Activated T-cell treated with anti-CD3 and anti-CD28 coated beads, Interleukin-2, amount 50 U/mL, for 24 hours (primary cell): ENCODE data around the gene ZNF320.
A peak's percentile ranks its signal among the peaks of the same experiment; 100 is the strongest.
"Not testable (repeated sequence)": the region's sequence is repeated elsewhere in the genome, so short reads cannot be mapped to it uniquely, and the experiment has no call there.

Experiments used
- DNase-seq: peaks from one replicate; pipeline ENCODE4 v3.0.0-alpha.2; 2020
- H3K27ac Mint-ChIP-seq: 2 replicates; pipeline ENCODE4 v1.8.0; 2020; ENCODE audit warnings: mild to moderate bottlenecking, mixed read lengths
- H3K27me3 Mint-ChIP-seq: 2 replicates; pipeline ENCODE4 v1.8.0; 2020; ENCODE audit warnings: mixed read lengths
- H3K36me3 Mint-ChIP-seq: 2 replicates; pipeline ENCODE4 v1.8.0; 2020; ENCODE audit warnings: low read depth, mixed read lengths
- H3K4me1 Mint-ChIP-seq: 2 replicates; pipeline ENCODE4 v1.8.0; 2020; ENCODE audit warnings: low read depth, mixed read lengths
- H3K4me3 Mint-ChIP-seq: 2 replicates; pipeline ENCODE4 v1.8.0; 2020; ENCODE audit warnings: mild to moderate bottlenecking, moderate library complexity, mixed read lengths
- H3K9me3 Mint-ChIP-seq: 2 replicates; pipeline ENCODE4 v1.8.0; 2020; ENCODE audit warnings: mixed read lengths

Gene ZNF320

DNA sequence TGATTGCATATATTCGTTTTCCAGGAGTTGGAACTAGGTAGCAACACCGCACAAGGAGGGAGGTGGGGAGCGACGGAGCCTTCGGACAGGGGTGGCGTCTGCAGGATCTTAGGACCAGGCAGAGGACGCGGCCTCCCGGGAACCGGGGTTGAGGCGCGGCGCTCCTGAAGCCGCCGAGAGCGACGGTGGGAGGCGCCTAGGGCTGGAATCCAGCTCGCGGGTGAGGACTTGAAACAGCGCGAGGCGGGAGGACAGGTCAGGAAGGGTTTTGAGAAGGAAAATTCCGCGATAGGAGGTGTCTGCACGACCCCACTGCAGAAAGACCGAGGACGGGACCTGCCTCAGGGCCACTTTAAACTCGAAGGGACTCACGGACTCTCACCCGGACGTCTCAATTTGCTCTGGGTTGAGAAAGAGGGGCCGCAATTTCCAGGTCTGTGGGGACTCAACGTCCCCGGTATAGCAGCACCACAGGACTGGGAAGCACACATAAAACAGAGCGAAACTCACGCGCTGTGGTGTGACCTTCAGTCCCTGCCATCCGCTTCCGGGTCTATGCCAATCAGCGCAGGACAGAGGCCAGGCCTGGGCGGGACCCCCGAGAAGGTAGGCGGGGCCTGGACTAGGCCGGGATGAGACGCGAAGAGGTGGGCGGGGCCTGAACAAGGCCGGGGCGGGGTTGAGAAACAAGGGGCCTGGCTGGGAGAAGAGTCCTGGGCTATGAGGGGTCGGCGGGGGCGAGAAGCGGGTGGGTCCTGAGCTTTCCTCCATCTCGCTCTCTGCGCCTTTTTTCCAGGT lies at the start of gene ZNF320:
ZNF320 (minus strand) TSS at position 498 of the 798 bp plus-strand sequence. CDS start 7,380 bp downstream, outside the sequence.
- Mint-ChIP-seq H3K9me3 (peaks cover 16% of the 10 kb centered on the region), H3K27ac (peak within 1 kb of the TSS; percentile 92), H3K4me1 (peaks cover 19% of the 10 kb centered on the region), H3K27me3 (no peaks in the 10 kb centered on the region), H3K4me3 (peak within 1 kb of the TSS; percentile 87), H3K36me3 (peaks cover 55% of the 10 kb centered on the region)
- peak; percentile 93 for DNase-seq

GRCh38 chr19:52946322-52947310 lies 49.2 kb upstream of the ZNF320 start:
- H3K4me1 Mint-ChIP-seq: peaks cover 10% of the 10 kb centered on the region
- no peak overlapping the region for H3K27ac Mint-ChIP-seq
- no peak for DNase-seq
- peaks cover 44% of the 10 kb centered on the region for H3K9me3 Mint-ChIP-seq
- H3K4me3 Mint-ChIP-seq: no peak overlapping the region
- no peaks in the 10 kb centered on the region for H3K27me3 Mint-ChIP-seq
- peaks cover 57% of the 10 kb centered on the region for H3K36me3 Mint-ChIP-seq

DNA sequence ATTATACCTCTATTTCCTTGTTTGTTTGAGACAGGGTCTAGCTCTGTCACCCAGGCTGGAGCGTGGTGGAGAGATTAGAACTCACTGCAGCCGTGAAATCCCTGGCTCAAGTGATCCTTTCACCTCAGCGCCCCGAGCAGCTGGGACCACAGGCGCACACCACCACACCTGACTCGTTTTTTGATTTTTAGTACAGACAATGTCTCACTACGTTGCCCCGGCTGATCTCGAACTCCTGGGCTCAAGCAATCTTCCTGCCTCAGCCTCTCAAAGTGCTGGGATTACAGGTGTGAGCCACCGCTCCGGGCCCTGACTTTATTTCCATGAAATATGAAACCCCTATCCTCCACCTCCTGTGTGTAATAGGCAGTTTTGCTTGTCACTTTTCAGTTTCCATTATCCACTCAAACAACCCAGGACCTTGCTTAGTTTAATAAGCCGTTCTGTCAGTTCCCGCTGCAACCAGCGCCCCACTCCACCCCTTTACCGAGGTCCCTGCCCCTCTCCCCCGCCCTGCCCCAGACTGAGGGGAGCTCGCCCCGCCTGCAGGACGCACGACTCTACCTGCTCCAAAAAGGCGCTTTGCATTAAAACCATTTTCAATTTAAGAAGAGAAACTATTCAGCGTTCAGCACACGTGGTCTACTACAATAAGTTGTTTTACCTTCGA lies 48.4 kb upstream of the ZNF320 start:
- H3K4me3 Mint-ChIP-seq: no peak overlapping the region
- no peaks in the 10 kb centered on the region for H3K27me3 Mint-ChIP-seq
- DNase-seq: no peak
- no peak overlapping the region for H3K27ac Mint-ChIP-seq
- H3K9me3 Mint-ChIP-seq: peaks cover 41% of the 10 kb centered on the region
- peaks cover 15% of the 10 kb centered on the region for H3K4me1 Mint-ChIP-seq
- peaks cover 56% of the 10 kb centered on the region for H3K36me3 Mint-ChIP-seq

DNA sequence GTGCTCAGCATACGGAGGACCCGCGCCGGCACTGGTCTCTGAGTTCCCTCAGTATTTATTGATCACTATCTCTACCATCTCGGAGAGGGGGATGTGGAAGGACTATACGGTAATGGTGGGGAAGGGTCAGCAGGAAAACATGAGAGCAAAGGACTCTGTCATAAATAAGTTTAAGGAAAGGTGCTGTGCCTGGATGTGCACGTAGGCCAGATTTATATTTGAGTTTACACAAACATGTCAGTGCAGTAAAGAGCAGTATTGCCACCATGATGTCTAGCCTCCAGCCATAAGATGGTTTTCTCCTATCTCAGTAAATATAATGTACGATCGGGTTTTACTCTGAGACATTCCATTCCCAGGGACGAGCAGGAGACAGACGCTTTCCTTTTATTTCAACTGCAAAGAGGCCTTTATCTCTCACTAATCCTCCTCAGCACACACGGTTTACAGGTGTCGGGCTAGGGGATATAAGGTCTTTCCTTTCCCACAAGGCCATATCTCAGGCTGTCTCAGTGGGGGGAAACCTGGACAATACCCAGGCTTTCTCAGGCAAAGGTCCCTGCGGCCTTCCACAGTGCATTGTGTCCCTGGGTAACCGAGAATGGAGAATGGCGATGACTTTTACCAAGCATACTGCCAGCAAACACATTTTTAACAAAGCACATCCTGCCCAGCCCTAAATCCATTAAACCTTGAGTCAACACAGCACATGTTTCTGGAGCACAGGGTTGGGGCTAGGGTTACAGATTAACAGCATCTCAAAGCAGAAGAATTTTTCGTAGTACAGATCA lies 47.5 kb upstream of the ZNF320 start:
- peaks cover 51% of the 10 kb centered on the region for H3K36me3 Mint-ChIP-seq
- H3K4me3 Mint-ChIP-seq, DNase-seq, H3K27ac Mint-ChIP-seq, H3K27me3 Mint-ChIP-seq: not testable (repeated sequence)
- H3K4me1 Mint-ChIP-seq: peaks cover 18% of the 10 kb centered on the region
- H3K9me3 Mint-ChIP-seq: peaks cover 32% of the 10 kb centered on the region

- no peak overlapping the region for H3K4me3 Mint-ChIP-seq
- no peak overlapping the region for H3K27ac Mint-ChIP-seq
- no peak for DNase-seq
- H3K4me1 Mint-ChIP-seq: peaks cover 18% of the 10 kb centered on the region
- no peaks in the 10 kb centered on the region for H3K27me3 Mint-ChIP-seq
- peaks cover 47% of the 10 kb centered on the region for H3K36me3 Mint-ChIP-seq
- H3K9me3 Mint-ChIP-seq: peaks cover 26% of the 10 kb centered on the region
These were observed 46.6 kb upstream of the ZNF320 start for GRCh38 chr19:52943884-52944643.

DNA sequence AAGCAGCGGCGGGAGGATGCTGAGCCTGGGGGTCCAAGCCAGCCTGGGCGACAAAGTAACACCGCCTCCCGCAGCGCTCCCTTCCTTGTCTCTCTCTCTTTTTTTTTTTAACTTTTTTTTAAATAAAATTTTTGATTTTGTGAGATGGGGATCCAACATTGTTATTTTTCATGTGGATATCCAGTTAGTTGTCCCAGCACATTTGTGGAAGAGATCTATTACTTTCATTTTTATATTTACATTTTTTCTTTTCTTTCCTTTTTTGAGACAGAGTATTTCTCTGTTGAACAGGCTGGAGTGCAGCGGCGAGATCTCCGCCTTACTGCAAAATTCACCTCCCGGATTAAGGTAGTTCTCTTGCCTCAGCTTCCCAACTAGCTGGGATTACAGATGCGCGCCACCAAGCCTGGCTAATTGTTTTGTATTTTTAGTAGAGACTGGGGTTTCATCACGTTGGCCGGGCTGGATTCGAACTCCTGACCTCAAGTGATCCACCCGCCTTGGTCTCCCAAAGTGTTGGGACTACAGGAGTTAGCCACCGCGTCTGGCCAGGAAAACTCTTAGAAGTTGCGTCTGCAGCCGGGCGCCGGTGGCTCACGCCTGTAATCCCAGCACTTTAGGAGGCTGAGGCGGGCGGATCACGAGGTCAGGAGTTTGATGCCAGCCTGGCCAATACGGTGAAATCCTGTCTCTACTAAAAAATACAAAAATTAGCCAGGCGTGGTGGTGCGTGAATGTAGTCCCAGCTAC lies 45.9 kb upstream of the ZNF320 start:
- H3K9me3 Mint-ChIP-seq: peaks cover 32% of the 10 kb centered on the region
- peaks cover 54% of the 10 kb centered on the region for H3K36me3 Mint-ChIP-seq
- no peak overlapping the region for H3K27ac Mint-ChIP-seq
- DNase-seq: no peak
- no peaks in the 10 kb centered on the region for H3K27me3 Mint-ChIP-seq
- peaks cover 24% of the 10 kb centered on the region for H3K4me1 Mint-ChIP-seq
- H3K4me3 Mint-ChIP-seq: peak overlapping the region; percentile 88

GRCh38 chr19:52942386-52943133 lies 45.1 kb upstream of the ZNF320 start:
- Mint-ChIP-seq H3K27me3 (no peaks in the 10 kb centered on the region), H3K9me3 (peaks cover 33% of the 10 kb centered on the region), H3K4me1 (peaks cover 24% of the 10 kb centered on the region), H3K27ac (peak overlapping the region; percentile 90), H3K36me3 (peaks cover 52% of the 10 kb centered on the region), H3K4me3 (peak overlapping the region; percentile 88)
- DNase-seq: peak; percentile 97

DNA sequence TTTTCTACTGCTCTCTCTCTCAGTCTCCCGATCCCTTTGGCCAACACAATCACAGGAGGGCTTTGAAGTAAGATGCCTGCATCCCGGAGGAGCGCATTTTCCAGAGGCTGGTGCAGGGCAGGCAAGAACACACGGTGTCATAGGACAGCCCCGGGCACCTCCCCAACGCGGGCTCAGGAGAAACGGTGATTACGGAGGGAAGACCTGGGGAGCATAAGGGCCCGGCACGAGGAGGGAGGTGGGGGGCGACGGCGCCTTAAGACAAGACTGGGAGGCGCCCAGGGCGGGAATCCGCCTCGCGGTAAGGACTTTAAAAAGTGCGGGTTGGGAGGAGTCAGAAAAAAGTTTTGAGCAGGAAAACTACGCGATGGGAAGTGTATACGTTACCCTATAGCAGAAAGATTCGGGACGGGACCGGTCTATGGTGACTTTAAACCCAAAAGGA lies 44.5 kb upstream of the ZNF320 start:
- Mint-ChIP-seq H3K36me3 (peaks cover 55% of the 10 kb centered on the region), H3K4me3 (peak overlapping the region; percentile 88), H3K4me1 (peaks cover 24% of the 10 kb centered on the region), H3K27me3 (no peaks in the 10 kb centered on the region), H3K27ac (peak overlapping the region; percentile 90), H3K9me3 (peaks cover 30% of the 10 kb centered on the region)
- DNase-seq: no peak

DNA sequence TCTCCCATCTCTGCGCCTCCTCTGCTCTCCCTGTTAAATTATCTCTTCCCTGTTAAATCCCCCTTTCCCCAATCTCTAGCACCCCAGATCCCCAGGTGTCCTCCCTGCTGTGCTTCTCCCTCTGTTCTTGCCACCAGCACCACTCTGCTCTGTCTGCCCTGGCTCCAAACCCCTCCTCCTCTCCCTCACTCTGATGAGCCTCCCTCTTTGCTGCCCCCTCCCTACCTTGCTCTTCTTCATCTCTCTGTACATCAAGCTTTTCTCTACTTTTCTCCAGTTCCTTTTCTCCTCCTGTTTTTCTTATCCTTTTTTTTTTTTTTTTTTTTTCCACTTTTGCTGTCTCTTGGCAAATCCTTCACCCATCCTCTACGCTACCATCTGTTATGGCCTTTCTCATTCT lies 44.1 kb upstream of the ZNF320 start:
- Mint-ChIP-seq H3K4me1 (peaks cover 24% of the 10 kb centered on the region), H3K4me3 (peak overlapping the region; percentile 88), H3K9me3 (peaks cover 33% of the 10 kb centered on the region), H3K36me3 (peaks cover 59% of the 10 kb centered on the region), H3K27ac (peak overlapping the region; percentile 90)
- H3K27me3 Mint-ChIP-seq, DNase-seq: not testable (repeated sequence)

DNA sequence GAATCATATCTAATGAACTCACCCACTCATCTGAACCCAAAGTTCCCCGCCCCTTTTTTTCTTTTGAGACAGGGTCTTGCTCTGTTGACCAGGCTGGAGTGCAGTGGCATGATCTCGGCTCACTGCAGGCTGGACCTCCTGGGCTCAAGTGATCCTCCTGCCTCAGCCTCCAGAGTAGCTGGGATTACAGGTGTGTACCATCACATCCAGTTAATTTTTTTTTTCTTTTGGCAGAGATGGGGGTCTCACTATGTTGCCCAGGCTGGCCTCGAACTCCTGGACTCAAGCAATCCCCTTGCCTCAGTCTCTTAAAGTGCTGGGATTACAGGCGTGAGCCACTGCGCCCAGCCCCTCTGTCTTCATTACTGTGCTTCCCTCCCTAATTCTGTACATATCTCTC lies 43.5 kb upstream of the ZNF320 start:
- not testable (repeated sequence) for H3K27me3 Mint-ChIP-seq, DNase-seq, H3K27ac Mint-ChIP-seq
- Mint-ChIP-seq H3K4me1 (peaks cover 24% of the 10 kb centered on the region), H3K36me3 (peaks cover 62% of the 10 kb centered on the region), H3K9me3 (peaks cover 36% of the 10 kb centered on the region), H3K4me3 (peak overlapping the region; percentile 88)

DNA sequence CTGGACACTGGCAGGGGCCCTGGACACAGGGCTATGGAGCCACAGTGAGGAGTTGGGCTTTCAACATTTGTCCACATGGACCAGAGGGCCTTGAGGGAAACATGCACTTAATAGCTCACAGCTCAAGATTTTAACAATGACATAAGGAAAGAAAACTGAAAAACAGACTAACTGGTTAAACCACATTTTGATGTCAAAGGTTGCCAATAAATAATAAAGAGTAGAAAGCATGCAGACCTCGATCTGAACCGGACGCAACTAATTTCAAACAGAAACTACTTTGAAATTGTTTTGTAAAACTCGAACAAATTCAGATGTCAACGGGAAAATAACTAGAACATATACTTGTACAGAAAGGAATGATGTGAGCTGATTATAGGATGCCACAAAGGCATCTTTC lies 41.3 kb upstream of the ZNF320 start:
- H3K27me3 Mint-ChIP-seq: no peaks in the 10 kb centered on the region
- H3K36me3 Mint-ChIP-seq: peaks cover 74% of the 10 kb centered on the region
- H3K9me3 Mint-ChIP-seq: peaks cover 32% of the 10 kb centered on the region
- no peak overlapping the region for H3K27ac Mint-ChIP-seq
- no peak overlapping the region for H3K4me3 Mint-ChIP-seq
- DNase-seq: no peak
- peaks cover 24% of the 10 kb centered on the region for H3K4me1 Mint-ChIP-seq

DNA sequence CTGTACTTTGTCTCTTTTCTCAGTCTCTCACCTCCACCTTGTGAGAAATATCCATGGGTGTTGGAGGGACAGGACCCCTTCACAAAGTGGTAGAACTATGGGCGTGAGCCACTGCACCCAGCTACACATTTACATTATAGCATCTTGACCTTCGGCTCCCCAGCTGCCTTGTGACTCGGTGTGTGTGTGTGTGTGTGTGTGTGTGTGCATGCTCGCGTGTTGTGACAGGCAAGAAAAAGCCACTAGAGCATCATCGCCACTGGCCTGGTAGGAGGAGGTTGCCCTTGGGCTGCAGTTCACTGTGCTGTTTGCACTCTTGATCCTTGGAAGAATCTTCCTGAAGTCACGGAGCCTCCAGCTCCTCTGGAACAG lies 39.5 kb upstream of the ZNF320 start:
- no peak overlapping the region for H3K27ac Mint-ChIP-seq
- peaks cover 80% of the 10 kb centered on the region for H3K36me3 Mint-ChIP-seq
- peaks cover 38% of the 10 kb centered on the region for H3K9me3 Mint-ChIP-seq
- no peak overlapping the region for H3K4me3 Mint-ChIP-seq
- H3K27me3 Mint-ChIP-seq: no peaks in the 10 kb centered on the region
- DNase-seq: no peak
- peaks cover 18% of the 10 kb centered on the region for H3K4me1 Mint-ChIP-seq
